HEK293 (cell line): ENCODE data around the gene C1orf35.

Experiments
- SP3 ChIP-seq: fragments of 450-650 bp; formaldehyde crosslinking; IDR thresholded peaks from 2 replicates; pipeline ENCODE4 v1.5.1; 2016; ENCODE audit warnings: missing biosample characterization, missing genetic modification characterization
- TF ChIP-seq, protein P1 (sequence below): fragments of 450-650 bp; formaldehyde crosslinking; conservative IDR thresholded peaks from 2 replicates; pipeline ENCODE4 v1.5.1; 2016; ENCODE audit warnings: low read depth, missing biosample characterization, missing genetic modification characterization
- TF ChIP-seq, protein P2 (sequence below): sonication (generic); formaldehyde crosslinking; IDR thresholded peaks from 2 replicates; pipeline ENCODE4 v1.8.1; 2022; ENCODE audit warnings: mild to moderate bottlenecking, moderate library complexity, missing genetic modification reagents

DNA sequence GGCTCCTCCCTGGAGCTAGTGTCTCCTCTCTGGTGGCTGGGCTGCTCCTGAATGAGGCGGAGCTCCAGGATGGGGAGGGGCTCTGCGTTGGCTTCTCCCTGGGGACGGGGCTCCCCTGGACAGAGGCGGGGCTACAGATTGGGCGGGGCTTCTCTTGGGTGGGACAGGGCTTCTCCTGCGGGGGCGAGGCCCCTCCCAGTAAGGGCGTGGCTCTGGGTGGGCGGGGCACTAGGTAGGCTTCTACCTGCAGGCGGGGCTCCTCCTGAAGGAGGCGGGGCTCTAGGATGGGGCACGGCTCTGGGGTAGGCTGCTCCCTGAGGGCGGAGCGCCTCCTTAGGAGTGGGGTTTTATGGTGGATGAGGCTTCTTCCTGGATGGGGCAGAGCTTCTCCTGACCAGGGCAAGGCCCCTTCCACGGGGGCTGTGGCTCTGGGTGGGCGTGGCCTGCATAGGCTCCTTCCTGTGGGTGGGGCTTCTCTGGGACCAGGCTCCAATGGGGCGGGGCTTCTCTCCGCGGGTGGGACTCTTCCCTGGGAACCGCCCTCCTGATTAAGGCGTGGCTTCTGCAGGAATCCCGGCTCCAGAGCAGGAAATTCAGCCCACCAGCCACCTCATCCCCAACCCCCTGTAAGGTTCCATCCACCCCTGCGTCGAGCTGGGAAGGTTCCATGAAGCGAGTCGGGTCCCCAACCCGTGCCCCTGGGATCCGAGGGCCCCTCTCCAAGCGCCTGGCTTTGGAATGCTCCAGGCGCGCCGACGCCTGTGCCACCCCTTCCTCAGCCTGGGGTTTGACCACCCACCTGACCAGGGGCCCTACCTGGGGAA is 43.3 kb downstream of the C1orf35 start:
- TF ChIP-seq, protein P1, sequence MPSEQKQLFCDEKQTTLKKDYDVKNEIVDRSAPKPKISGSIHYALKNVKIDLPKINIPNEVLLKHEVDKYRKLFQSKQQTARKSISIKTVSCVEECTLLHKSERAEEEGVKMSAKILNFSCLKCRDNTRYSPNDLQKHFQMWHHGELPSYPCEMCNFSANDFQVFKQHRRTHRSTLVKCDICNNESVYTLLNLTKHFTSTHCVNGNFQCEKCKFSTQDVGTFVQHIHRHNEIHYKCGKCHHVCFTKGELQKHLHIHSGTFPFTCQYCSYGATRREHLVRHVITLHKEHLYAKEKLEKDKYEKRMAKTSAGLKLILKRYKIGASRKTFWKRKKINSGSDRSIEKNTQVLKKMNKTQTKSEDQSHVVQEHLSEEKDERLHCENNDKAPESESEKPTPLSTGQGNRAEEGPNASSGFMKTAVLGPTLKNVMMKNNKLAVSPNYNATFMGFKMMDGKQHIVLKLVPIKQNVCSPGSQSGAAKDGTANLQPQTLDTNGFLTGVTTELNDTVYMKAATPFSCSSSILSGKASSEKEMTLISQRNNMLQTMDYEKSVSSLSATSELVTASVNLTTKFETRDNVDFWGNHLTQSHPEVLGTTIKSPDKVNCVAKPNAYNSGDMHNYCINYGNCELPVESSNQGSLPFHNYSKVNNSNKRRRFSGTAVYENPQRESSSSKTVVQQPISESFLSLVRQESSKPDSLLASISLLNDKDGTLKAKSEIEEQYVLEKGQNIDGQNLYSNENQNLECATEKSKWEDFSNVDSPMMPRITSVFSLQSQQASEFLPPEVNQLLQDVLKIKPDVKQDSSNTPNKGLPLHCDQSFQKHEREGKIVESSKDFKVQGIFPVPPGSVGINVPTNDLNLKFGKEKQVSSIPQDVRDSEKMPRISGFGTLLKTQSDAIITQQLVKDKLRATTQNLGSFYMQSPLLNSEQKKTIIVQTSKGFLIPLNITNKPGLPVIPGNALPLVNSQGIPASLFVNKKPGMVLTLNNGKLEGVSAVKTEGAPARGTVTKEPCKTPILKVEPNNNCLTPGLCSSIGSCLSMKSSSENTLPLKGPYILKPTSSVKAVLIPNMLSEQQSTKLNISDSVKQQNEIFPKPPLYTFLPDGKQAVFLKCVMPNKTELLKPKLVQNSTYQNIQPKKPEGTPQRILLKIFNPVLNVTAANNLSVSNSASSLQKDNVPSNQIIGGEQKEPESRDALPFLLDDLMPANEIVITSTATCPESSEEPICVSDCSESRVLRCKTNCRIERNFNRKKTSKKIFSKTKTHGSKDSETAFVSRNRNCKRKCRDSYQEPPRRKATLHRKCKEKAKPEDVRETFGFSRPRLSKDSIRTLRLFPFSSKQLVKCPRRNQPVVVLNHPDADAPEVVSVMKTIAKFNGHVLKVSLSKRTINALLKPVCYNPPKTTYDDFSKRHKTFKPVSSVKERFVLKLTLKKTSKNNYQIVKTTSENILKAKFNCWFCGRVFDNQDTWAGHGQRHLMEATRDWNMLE = no peak
- TF ChIP-seq, protein P2, sequence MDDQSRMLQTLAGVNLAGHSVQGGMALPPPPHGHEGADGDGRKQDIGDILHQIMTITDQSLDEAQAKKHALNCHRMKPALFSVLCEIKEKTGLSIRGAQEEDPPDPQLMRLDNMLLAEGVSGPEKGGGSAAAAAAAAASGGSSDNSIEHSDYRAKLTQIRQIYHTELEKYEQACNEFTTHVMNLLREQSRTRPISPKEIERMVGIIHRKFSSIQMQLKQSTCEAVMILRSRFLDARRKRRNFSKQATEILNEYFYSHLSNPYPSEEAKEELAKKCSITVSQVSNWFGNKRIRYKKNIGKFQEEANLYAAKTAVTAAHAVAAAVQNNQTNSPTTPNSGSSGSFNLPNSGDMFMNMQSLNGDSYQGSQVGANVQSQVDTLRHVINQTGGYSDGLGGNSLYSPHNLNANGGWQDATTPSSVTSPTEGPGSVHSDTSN = no peak
- peak; percentile 83 for TF ChIP-seq SP3 (tag by site-specific recombination)
